ENCODE data around the gene ARAP1. TPM values are rescaled to one million over a fixed set of nuclear protein-coding genes. Genes with fewer than 3 reads are reported as not detected.

Gene ARAP1
- total RNA-seq, 1 experiment from 2014 or later: 151 TPM

DNA sequence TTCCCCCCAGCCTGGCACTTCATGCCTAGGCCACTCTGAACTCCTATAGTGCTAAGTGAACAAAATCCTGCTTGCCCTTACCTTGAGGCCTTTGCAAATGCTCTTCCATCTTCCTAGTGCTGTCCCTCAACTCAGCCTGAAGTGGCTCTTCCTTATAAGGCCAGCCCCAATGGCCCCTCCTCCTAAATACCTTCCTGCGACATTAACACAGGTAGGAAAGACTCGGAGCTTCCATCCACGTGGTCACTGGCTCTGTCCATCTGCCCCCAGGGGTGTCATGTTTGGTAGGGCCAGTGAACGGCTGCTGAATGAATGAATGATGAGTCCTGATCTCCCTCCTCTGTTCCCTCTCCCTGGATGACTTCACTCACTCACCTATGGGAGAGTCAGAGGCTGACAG lies 82.2 kb downstream of the ARAP1 start:
- POLR2A ChIA-PET (ENCODE audit: unreplicated experiment): interaction anchor here (0.7 kb wide), 1 partner anchor 39 kb away, joined by 4 read pairs; no protein-coding TSS in a partner anchor
- Histone ChIP-seq H3K79me2 (ENCODE audit: low read depth) (no peaks in the 10 kb centered on the region), H3K4me2 (no peak overlapping the region), H3F3A (ENCODE audit: insufficient read depth, low read depth) (no peaks in the 10 kb centered on the region), H3K9me3 (ENCODE audit: insufficient read depth, low read depth) (peaks cover 11% of the 10 kb centered on the region; the same call in 1 of the 2 replicates), H2AFZ (no peak overlapping the region), H4K20me1 (ENCODE audit: insufficient read depth) (peaks cover 8% of the 10 kb centered on the region; the same call in 1 of the 2 replicates), H3K4me3 (no peak overlapping the region), H3K9me2 (ENCODE audit: insufficient read depth) (no peaks in the 10 kb centered on the region), H3K36me3 (ENCODE audit: low read depth) (no peaks in the 10 kb centered on the region), H3K27me3 (ENCODE audit: insufficient read depth, low read depth) (peaks cover 78% of the 10 kb centered on the region), H3K4me1 (replicated peaks; ENCODE audit: insufficient read depth) (no peaks in the 10 kb centered on the region), H3K27ac (no peak overlapping the region)
- intact Hi-C loops (cut with micrococcal nuclease; ENCODE audit: unreplicated experiment): no loop called here
- CTCF ChIA-PET: no interaction called here
- DNase-seq: no peak
- no peak for TF ChIP-seq EZH2 (IDR thresholded peaks at IDR 0.05; ENCODE audit: low read depth)
- TF ChIP-seq, protein P1, sequence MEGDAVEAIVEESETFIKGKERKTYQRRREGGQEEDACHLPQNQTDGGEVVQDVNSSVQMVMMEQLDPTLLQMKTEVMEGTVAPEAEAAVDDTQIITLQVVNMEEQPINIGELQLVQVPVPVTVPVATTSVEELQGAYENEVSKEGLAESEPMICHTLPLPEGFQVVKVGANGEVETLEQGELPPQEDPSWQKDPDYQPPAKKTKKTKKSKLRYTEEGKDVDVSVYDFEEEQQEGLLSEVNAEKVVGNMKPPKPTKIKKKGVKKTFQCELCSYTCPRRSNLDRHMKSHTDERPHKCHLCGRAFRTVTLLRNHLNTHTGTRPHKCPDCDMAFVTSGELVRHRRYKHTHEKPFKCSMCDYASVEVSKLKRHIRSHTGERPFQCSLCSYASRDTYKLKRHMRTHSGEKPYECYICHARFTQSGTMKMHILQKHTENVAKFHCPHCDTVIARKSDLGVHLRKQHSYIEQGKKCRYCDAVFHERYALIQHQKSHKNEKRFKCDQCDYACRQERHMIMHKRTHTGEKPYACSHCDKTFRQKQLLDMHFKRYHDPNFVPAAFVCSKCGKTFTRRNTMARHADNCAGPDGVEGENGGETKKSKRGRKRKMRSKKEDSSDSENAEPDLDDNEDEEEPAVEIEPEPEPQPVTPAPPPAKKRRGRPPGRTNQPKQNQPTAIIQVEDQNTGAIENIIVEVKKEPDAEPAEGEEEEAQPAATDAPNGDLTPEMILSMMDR (conservative IDR thresholded peaks at IDR 0.05): no peak
- no TSS peak for BruUV-seq (replicated peaks)

- Histone ChIP-seq H4K20me1 (ENCODE audit: insufficient read depth) (peaks cover 8% of the 10 kb centered on the region; the same call in 1 of the 2 replicates), H2AFZ (no peak overlapping the region), H3F3A (ENCODE audit: insufficient read depth, low read depth) (no peaks in the 10 kb centered on the region), H3K9me2 (ENCODE audit: insufficient read depth) (no peaks in the 10 kb centered on the region), H3K9me3 (ENCODE audit: insufficient read depth, low read depth) (peaks cover 11% of the 10 kb centered on the region; the same call in 1 of the 2 replicates), H3K36me3 (ENCODE audit: low read depth) (no peaks in the 10 kb centered on the region), H3K4me2 (no peak overlapping the region), H3K79me2 (ENCODE audit: low read depth) (no peaks in the 10 kb centered on the region), H3K4me1 (replicated peaks; ENCODE audit: insufficient read depth) (no peaks in the 10 kb centered on the region), H3K27ac (no peak overlapping the region), H3K4me3 (no peak overlapping the region), H3K27me3 (ENCODE audit: insufficient read depth, low read depth) (peaks cover 73% of the 10 kb centered on the region)
- ChIA-PET POLR2A (ENCODE audit: unreplicated experiment) (interaction anchor here (0.7 kb wide), 1 partner anchor 40 kb away, joined by 4 read pairs; no protein-coding TSS in a partner anchor), CTCF (no interaction called here)
- no TSS peak for BruUV-seq (replicated peaks)
- intact Hi-C loops (cut with micrococcal nuclease; ENCODE audit: unreplicated experiment): no loop called here
- TF ChIP-seq, protein P1 (conservative IDR thresholded peaks at IDR 0.05): no peak
- no peak for TF ChIP-seq EZH2 (IDR thresholded peaks at IDR 0.05; ENCODE audit: low read depth)
- DNase-seq: no peak
These were observed 82.7 kb downstream of the ARAP1 start for GRCh38 chr11:72669527-72669926.

DNA sequence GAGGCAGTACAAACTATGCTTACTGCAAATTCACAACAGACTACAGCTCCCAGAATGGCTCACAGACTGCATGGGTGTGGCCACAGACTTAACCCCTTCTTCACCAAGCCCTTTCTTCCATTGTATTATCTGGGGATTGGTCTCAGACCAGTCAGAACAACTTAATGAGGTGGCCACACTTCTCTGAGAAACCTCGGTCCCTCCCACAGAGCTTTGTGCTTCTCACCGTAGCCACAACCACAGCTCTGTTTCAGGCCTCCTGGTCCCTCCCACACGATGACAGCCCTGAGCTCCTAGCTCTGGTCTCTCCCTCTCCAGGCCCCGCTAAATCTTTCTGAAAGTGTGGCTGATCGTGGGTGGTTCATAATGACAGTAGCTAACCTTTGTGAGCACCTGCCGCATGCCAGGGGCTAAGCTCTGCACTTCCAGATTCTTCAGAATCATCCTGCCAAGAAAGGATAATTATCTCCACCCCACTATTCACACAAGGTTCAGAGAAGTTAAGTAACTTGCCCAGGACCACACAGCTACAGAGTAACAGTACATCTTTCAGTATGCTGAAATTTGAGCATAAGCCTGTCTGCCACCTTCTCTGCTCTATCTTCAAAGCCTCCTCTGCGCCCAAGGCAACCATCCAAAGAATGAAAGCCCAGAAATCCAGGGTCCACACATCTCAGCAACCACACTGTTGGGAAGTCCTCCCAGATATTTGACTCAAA lies 83.4 kb downstream of the ARAP1 start:
- TF ChIP-seq, protein P1 (conservative IDR thresholded peaks at IDR 0.05): no peak
- TF ChIP-seq EZH2 (IDR thresholded peaks at IDR 0.05; ENCODE audit: low read depth): no peak
- Histone ChIP-seq H3K79me2 (ENCODE audit: low read depth) (no peaks in the 10 kb centered on the region), H3K9me2 (ENCODE audit: insufficient read depth) (no peaks in the 10 kb centered on the region), H4K20me1 (ENCODE audit: insufficient read depth) (peaks cover under 1% of the 10 kb centered on the region; the same call in 1 of the 2 replicates), H3K27ac (no peak overlapping the region), H2AFZ (no peak overlapping the region), H3K4me1 (replicated peaks; ENCODE audit: insufficient read depth) (no peaks in the 10 kb centered on the region), H3K36me3 (ENCODE audit: low read depth) (no peaks in the 10 kb centered on the region), H3K4me3 (no peak overlapping the region), H3K9me3 (ENCODE audit: insufficient read depth, low read depth) (peaks cover 11% of the 10 kb centered on the region; the same call in 1 of the 2 replicates), H3F3A (ENCODE audit: insufficient read depth, low read depth) (no peaks in the 10 kb centered on the region), H3K4me2 (no peak overlapping the region), H3K27me3 (ENCODE audit: insufficient read depth, low read depth) (peaks cover 69% of the 10 kb centered on the region)
- ChIA-PET POLR2A (ENCODE audit: unreplicated experiment) (interaction anchor here (0.6 kb wide), 1 partner anchor 198 kb away, joined by 7 read pairs; no protein-coding TSS in a partner anchor), CTCF (no interaction called here)
- no TSS peak for BruUV-seq (replicated peaks)
- intact Hi-C loops (cut with micrococcal nuclease; ENCODE audit: unreplicated experiment): no loop called here
- no peak for DNase-seq
